ENCODE measurements around the gene GNL2.
"Not testable (repeated sequence)": the region's sequence is repeated elsewhere in the genome, so short reads cannot be mapped to it uniquely, and the experiment has no call there.

Gene GNL2

DNA sequence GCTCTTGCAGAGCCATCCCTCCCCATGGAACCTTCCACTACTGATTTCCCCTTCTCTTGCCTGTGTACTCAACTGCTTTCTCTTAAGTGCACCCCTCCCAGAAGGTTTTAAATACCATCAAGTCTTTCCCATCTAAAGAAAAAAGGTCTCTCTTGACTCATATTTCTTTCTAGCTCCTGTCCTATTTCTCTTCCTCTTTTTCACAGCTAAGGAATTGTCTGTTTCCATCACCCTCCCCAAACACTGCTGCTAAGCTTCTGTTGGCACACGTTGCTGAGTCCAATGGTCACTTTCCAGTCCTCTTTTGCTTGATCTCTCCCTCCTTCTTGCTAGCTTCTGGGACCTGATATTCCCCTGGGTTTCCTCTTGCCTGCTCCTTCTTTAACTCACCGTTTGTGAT, 13.3 kb upstream of the GNL2 start:
- no peak overlapping the region for H3K4me3 ChIP-seq (ENCODE audit: low read depth, low read length)

- H3K4me3 ChIP-seq (ENCODE audit: low read depth, low read length): no peak overlapping the region
These were observed 10.9 kb upstream of the GNL2 start for GRCh38 chr1:37606481-37607263.

DNA sequence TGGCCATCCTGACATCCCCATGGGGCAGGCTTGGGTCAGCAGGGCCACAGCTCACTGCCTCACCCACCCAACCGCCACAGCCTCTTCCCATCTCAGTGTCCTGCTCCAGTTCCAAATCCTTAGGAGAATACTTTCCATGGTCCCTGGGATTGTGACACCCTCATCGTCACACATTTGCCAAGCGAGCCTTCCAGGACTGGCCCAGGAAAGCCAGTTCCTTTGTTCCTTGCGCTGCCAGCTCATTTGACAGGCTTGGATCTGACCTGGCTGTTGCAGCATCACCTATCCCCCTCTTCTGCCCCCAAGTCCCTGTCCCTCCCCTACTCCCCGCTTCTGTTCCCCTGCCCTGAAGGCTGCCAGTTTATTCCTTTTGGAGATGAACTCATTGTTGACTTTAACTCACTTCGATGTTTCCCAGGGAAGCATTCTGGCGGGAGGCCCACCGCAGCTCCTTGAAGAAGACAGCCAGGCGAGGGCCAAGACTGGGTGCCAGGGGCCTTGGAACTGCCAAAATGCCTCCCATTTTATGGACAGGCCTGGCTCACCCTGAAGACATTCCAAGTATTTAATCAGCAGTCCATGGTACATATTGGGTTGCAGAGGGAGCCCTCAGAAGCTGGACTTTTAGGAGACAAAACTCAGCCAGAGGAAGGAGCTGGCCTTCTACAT, 10.2 kb upstream of the GNL2 start:
- no peak overlapping the region for H3K4me3 ChIP-seq (ENCODE audit: low read depth, low read length)

DNA sequence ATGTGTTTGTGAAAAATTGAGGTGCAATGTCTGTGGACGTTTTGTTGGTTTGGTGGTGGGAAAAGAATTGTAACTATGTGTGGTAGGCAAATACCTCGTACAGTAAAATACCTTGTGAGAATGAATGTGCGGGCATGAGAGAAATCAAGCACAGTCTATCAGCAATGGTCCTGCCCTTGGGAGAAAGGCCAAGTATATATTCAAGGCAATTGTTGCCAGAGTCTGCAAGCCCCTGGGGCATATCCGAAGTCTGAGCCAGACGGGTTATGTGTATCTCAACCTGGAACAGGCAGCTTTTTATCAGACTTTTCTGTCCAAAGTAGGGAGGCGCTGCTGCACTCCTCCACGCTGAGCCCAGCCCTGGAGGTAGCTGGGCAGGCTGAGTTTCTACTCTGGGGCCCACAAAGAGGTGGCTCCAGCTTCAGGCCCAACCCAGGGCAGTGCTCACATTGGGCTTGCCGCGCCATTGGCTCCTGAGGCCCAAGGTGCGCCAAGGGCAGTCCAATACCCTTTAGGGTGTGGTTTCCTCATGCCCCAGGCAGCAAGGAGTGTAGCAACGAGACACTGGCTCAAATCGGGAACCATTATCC, 9.4 kb upstream of the GNL2 start:
- H3K4me3 ChIP-seq (ENCODE audit: low read depth, low read length): no peak overlapping the region

GRCh38 chr1:37602750-37603694, 7.3 kb upstream of the GNL2 start:
- H3K4me3 ChIP-seq (ENCODE audit: low read depth, low read length): no peak overlapping the region

DNA sequence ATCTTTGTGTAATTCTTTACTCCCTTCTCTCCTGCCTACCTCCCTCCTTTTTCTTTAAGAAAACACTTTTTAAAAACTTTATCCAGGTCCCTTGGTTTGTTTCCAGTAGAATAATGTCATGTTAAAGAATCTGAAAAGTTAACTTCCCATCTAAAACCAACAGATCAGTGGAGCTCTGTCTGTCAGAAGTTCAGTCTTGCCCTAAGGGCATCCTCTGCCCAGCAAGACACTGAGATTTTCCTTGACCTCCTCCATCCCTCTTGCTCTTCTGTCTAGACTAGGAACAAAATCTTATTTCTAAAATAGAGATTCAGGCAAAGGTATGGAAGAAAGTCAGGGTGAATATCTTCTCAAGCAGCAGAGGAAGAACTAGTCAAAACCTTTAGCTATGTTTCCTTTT, 5.7 kb upstream of the GNL2 start:
- H3K4me3 ChIP-seq (ENCODE audit: low read depth, low read length): no peak overlapping the region

DNA sequence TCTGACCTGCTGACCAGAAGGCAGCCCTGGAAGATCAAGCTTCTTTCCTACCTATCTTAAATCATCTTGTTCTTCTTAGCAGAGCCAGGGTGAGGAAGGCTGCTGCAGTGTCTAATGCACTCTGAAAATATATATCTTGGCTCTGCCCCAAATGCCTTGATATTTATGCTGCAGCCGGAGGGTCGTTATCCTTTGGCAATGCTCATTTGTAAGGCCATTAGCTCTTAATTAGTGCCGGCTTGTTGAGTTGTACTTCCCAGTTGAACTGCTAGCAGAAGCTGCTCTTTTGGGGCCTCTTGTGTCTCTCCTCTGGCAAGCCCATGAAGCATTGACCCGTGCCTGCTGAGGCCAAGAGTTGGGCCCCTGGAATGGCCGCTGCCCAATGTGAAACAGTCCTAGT, 4.2 kb upstream of the GNL2 start:
- no peak overlapping the region for H3K4me3 ChIP-seq (ENCODE audit: low read depth, low read length)

DNA sequence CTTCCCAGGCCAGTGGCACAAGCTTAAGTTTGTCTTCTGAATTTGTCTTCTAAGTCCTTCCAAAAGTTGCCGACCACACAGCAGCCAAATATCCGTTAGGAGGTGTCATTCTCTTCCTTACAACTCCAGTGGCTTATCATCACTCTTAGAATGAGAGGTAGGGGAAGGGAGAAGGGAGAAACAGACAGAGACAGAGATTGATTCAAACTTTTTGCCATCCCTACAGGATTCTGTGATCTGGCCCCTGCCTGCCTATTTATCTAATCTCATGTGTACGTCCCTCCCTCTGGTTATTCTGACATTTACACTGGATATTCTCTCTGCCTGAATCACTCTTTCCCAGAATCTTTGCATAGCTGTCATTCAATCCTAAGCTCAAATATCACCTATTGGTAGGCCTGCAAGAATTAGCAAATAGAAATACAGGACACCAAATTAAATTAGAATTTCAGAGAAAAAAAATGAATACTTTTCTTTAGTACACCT, 488 bp upstream of the GNL2 start:
- H3K4me3 ChIP-seq (ENCODE audit: low read depth, low read length): peak overlapping the region; percentile 31

- no peak overlapping the region for H3K4me3 ChIP-seq (ENCODE audit: low read depth, low read length)
These were observed 2.0 kb downstream of the GNL2 start for GRCh38 chr1:37593726-37594125.

DNA sequence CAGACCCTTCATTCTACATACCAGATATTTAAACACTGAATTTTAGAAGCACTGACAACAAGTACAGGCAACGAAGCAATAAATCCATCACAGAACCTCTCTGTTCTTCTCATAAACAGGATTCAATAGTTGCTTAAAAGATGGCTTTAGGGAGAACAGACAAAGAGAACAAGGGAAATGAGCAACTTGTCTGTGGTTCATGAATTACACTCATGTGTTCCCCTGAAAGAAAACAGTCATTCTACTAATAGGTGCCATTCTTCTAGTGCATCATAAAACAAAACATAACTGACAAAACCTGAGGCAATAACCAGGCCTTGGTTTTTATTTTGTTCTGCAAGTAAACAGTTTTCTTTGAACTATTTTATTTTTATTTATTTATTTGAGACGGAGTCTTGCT, 6.8 kb downstream of the GNL2 start:
- H3K4me3 ChIP-seq (ENCODE audit: low read depth, low read length): no peak overlapping the region

DNA sequence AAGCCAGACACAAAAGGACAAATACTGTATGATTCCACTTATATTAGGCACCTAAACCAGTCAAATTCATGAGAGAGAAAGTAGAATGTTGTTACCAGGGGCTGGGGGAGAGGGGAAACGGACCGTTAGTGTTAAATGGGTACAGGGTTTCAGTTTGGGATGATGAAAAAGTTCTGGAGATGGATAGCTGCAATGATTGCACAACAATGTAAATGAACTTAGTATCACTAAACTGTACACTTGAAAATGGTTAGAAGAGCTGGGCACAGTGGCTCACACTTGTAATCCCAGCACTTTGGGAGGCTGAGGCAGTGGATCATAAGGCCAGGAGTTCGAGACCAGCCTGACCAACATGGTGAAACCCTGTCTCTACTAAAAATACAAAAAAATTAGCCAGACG, 11.2 kb downstream of the GNL2 start:
- not testable (repeated sequence) for H3K4me3 ChIP-seq (ENCODE audit: low read depth, low read length)

GRCh38 chr1:37575692-37576091, 20.0 kb downstream of the GNL2 start:
- H3K4me3 ChIP-seq (ENCODE audit: low read depth, low read length): no peak overlapping the region

- no peak overlapping the region for H3K4me3 ChIP-seq (ENCODE audit: low read depth, low read length)
These were observed 20.8 kb downstream of the GNL2 start for GRCh38 chr1:37574834-37575480.

GRCh38 chr1:37570528-37571334, 25.0 kb downstream of the GNL2 start:
- H3K4me3 ChIP-seq (ENCODE audit: low read depth, low read length): no peak overlapping the region

DNA sequence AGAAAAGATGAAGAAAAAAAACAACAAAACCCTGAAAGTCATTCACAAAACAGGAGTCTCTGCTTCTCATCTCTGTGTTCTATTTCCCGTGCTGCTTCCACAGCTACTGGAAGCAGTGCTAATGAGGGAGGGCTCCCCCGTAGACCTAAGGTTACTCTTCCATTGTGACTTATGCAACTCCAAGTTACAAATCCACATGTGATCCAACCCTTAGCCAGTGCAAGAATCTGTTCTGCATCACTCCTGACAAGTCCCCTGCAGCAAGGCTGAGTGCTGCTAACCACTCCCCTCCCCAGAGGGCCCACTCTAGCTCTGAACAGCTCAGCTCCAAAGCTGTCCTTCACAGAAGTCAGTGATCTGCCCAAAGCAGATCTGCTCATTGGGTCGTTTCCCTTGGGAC, 28.7 kb downstream of the GNL2 start:
- no peak overlapping the region for H3K4me3 ChIP-seq (ENCODE audit: low read depth, low read length)

GRCh38 chr1:37564892-37565291, 30.8 kb downstream of the GNL2 start:
- no peak overlapping the region for H3K4me3 ChIP-seq (ENCODE audit: low read depth, low read length)

- no peak overlapping the region for H3K4me3 ChIP-seq (ENCODE audit: low read depth, low read length)
These were observed 32.8 kb downstream of the GNL2 start for GRCh38 chr1:37562984-37563383.

GRCh38 chr1:37561133-37562132, 34.3 kb downstream of the GNL2 start:
- H3K4me3 ChIP-seq (ENCODE audit: low read depth, low read length): no peak overlapping the region
